HG02943 (cell line): ENCODE results near the gene PNMA8C.
"Not testable (repeated sequence)": the region's sequence is repeated elsewhere in the genome, so short reads cannot be mapped to it uniquely, and the experiment has no call there.

Experiments used
- ATAC-seq: cut with Tn5 transposase; IDR thresholded peaks from one replicate; pipeline ENCODE4 v1.9.1; 2021; ENCODE audit warnings: mild to moderate bottlenecking, low read depth, moderate library complexity; ENCODE audit not compliant: unreplicated experiment

PNMA8C gene

GRCh38 chr19:46412650-46413261 is 16.0 kb downstream of the PNMA8C start:
- ATAC-seq: no peak

GRCh38 chr19:46411925-46412649 is 16.6 kb downstream of the PNMA8C start:
- ATAC-seq: no peak

- no peak for ATAC-seq
Observed at GRCh38 chr19:46411088-46411924, 17.4 kb downstream of the PNMA8C start.

- no peak for ATAC-seq
Observed at GRCh38 chr19:46410205-46411087, 18.3 kb downstream of the PNMA8C start.

- no peak for ATAC-seq
Observed at GRCh38 chr19:46409191-46409590, 19.5 kb downstream of the PNMA8C start.

- ATAC-seq: no peak
Observed at GRCh38 chr19:46408664-46409039, 20.1 kb downstream of the PNMA8C start.

- ATAC-seq: no peak
Observed at GRCh38 chr19:46407856-46408663, 20.7 kb downstream of the PNMA8C start.

- ATAC-seq: no peak
Observed at GRCh38 chr19:46406976-46407375, 21.8 kb downstream of the PNMA8C start.

- ATAC-seq: no peak
Observed at GRCh38 chr19:46404753-46405468, 23.8 kb downstream of the PNMA8C start.

- ATAC-seq: no peak
Observed at GRCh38 chr19:46404055-46404752, 24.5 kb downstream of the PNMA8C start.

- no peak for ATAC-seq
Observed at GRCh38 chr19:46402725-46403124, 26.0 kb downstream of the PNMA8C start.

GRCh38 chr19:46397801-46398479 is 30.8 kb downstream of the PNMA8C start:
- not testable (repeated sequence) for ATAC-seq

GRCh38 chr19:46394402-46394797 is 34.3 kb downstream of the PNMA8C start:
- no peak for ATAC-seq

- no peak for ATAC-seq
Observed at GRCh38 chr19:46393456-46394401, 35.0 kb downstream of the PNMA8C start.

GRCh38 chr19:46392837-46393236 is 35.9 kb downstream of the PNMA8C start:
- ATAC-seq: no peak

- ATAC-seq: no peak
Observed at GRCh38 chr19:46392252-46392801, 36.4 kb downstream of the PNMA8C start.
